Choroid plexus epithelial cell (primary cell): ENCODE results near the gene RAD51B.

Source experiments
- DNase-seq: peaks from one replicate; pipeline ENCODE4 v3.0.0-alpha.2; 2010; ENCODE audit warnings: low read depth
- H3K4me3 ChIP-seq: 2 replicates; pipeline ENCODE4 v1.5.1; 2011; ENCODE audit warnings: low read depth, mild to moderate bottlenecking, control low read depth, low read length, moderate library complexity
- CTCF ChIP-seq: conservative IDR thresholded peaks from 2 replicates; pipeline ENCODE4 v1.5.1; 2011; ENCODE audit warnings: low read depth, mild to moderate bottlenecking, control low read depth, inconsistent platforms, low read length, moderate library complexity

Gene RAD51B

GRCh38 chr14:68675233-68675577 is 855.6 kb downstream of the RAD51B start:
- no peak for DNase-seq
- H3K4me3 ChIP-seq: no peak overlapping the region
- no peak for TF ChIP-seq CTCF

DNA sequence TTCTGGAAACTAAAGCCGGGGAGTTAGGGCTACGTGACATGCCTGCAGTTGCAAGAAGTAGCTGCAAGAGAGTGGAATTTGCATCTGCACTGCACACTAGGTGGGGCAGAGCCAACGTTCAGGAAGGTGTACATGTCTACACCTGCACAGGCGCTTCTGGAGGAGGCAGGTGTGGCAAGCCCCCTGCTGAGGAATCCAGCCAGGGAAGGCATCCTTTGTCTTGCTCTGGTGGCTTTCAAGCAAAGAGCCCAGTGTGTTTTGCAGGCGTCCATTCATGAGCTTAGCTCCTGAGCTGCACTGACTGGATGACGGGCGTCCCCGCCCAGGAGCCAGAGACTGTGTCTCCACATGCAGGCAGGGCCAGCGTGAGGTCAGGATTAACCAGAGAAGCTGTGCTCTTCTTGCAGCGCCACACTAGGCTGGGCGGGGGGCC is 856.9 kb downstream of the RAD51B start:
- DNase-seq: no peak
- H3K4me3 ChIP-seq: no peak overlapping the region
- TF ChIP-seq CTCF: no peak

GRCh38 chr14:68677476-68677875 is 857.9 kb downstream of the RAD51B start:
- H3K4me3 ChIP-seq: no peak overlapping the region
- DNase-seq: no peak
- no peak for TF ChIP-seq CTCF

- TF ChIP-seq CTCF: no peak
- no peak overlapping the region for H3K4me3 ChIP-seq
- DNase-seq: no peak
Observed at GRCh38 chr14:68677901-68678300, 858.3 kb downstream of the RAD51B start.

DNA sequence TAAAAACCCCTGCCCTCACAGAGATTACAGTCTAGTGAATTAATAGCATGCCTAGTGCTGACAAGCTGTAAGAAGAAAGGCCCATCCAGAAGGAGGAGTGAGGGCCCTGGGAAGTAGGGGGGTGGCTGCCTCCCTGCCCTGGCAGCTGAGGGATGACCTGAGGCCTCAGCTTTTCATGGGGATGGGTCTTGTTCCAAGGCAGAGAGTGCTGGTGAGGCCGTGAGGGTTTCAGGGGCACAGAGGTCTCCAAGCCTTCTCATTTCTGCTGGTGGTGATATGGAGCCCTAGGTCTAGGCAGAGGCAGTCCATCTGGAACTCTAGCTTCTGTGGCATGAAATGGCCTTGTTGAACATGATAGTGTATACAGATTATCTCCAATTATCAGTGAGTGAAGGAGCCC is 858.9 kb downstream of the RAD51B start:
- no peak for DNase-seq
- no peak overlapping the region for H3K4me3 ChIP-seq
- no peak for TF ChIP-seq CTCF

DNA sequence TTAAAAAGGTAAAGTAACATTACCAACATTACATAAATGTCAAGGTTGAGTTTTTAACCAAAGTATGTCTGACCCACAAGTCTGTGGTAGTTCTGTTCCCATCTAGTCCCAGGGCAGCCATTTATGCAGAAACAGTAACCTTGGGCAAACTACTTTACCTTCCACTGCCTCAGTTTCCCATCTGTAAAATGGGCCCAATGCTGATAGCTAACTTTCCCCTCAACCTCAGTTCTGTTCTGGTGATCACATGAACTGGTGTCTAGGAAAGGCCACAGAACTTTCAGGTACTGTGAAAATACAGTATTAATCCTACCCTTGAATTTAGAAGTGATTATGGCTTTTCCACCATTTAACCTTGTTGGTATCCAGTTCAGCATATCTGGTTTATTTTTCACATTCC is 859.7 kb downstream of the RAD51B start:
- no peak for DNase-seq

More for the DNA sequence above, 859.7 kb downstream of the RAD51B start:
- TF ChIP-seq CTCF: no peak
- H3K4me3 ChIP-seq: no peak overlapping the region
